H9 (cell line): ENCODE data around the gene LMTK3. TPM values are rescaled to one million over a fixed set of nuclear protein-coding genes. Genes with fewer than 3 reads are reported as not detected.

ENCODE experiments used
- DNase-seq: peaks from one replicate; pipeline ENCODE4 v3.0.0-alpha.2; 2017
- H2AFZ ChIP-seq: one replicate; pipeline ENCODE4 v1.6.1; 2013; ENCODE audit warnings: mild to moderate bottlenecking, low read length, control low read depth, moderate library complexity
- H2AK5ac ChIP-seq: 2 replicates; pipeline ENCODE4 v1.6.1; 2013; ENCODE audit warnings: low read length, control low read depth, mixed read lengths; ENCODE audit not compliant: insufficient read length
- H2BK120ac ChIP-seq: one replicate; pipeline ENCODE4 v1.6.1; 2013; ENCODE audit warnings: low read depth, mild to moderate bottlenecking, low read length, control low read depth, inconsistent platforms; ENCODE audit not compliant: poor library complexity, severe bottlenecking
- H2BK12ac ChIP-seq: 2 replicates; pipeline ENCODE4 v1.6.1; 2013; ENCODE audit warnings: low read length, control low read depth, mixed read lengths, low read depth; ENCODE audit not compliant: insufficient read length
- H2BK15ac ChIP-seq: 2 replicates; pipeline ENCODE4 v1.6.1; 2013; ENCODE audit warnings: low read depth, low read length, control low read depth
- H2BK20ac ChIP-seq: one replicate; pipeline ENCODE4 v1.6.1; 2013; ENCODE audit warnings: low read depth, mild to moderate bottlenecking, low read length, control low read depth, inconsistent platforms; ENCODE audit not compliant: poor library complexity, severe bottlenecking
- H2BK5ac ChIP-seq: 2 replicates; pipeline ENCODE4 v1.6.1; 2013; ENCODE audit warnings: low read length, control low read depth, mixed read lengths; ENCODE audit not compliant: insufficient read length
- H3K14ac ChIP-seq: 2 replicates; pipeline ENCODE4 v1.6.1; 2013; ENCODE audit warnings: low read length, control low read depth; ENCODE audit not compliant: insufficient read depth
- H3K18ac ChIP-seq: 2 replicates; pipeline ENCODE4 v1.6.1; 2013; ENCODE audit warnings: low read depth, mild to moderate bottlenecking, mixed read lengths, low read length, control low read depth; ENCODE audit not compliant: insufficient read length
- H3K23ac ChIP-seq: 2 replicates; pipeline ENCODE4 v1.6.1; 2013; ENCODE audit warnings: low read length, control low read depth, mixed read lengths, low read depth; ENCODE audit not compliant: insufficient read length
- H3K23me2 ChIP-seq: 2 replicates; pipeline ENCODE4 v1.6.1; 2013; ENCODE audit warnings: low read depth, mild to moderate bottlenecking, mixed read lengths, low read length, control low read depth; ENCODE audit not compliant: insufficient read length, poor library complexity, severe bottlenecking
- H3K27ac ChIP-seq: 2 replicates; pipeline ENCODE4 v1.5.1; 2013; ENCODE audit warnings: low read length, control low read depth, mixed read lengths, low read depth; ENCODE audit not compliant: insufficient read length
- H3K27me3 ChIP-seq: 2 replicates; pipeline ENCODE4 v1.6.1; 2013; ENCODE audit warnings: low read length, control low read depth, inconsistent platforms; ENCODE audit not compliant: insufficient read depth
- H3K4ac ChIP-seq: 2 replicates; pipeline ENCODE4 v1.6.1; 2013; ENCODE audit warnings: low read depth, mild to moderate bottlenecking, control low read depth, inconsistent platforms, low read length, moderate library complexity
- H3K4me1 ChIP-seq: 2 replicates; pipeline ENCODE4 v1.6.1; 2013; ENCODE audit warnings: low read length, control low read depth, inconsistent platforms; ENCODE audit not compliant: insufficient read depth
- H3K4me2 ChIP-seq: 2 replicates; pipeline ENCODE4 v1.6.1; 2013; ENCODE audit warnings: low read length, control low read depth, mixed read lengths; ENCODE audit not compliant: insufficient read length, insufficient read depth
- H3K56ac ChIP-seq: 2 replicates; pipeline ENCODE4 v1.6.1; 2013; ENCODE audit warnings: low read depth, mild to moderate bottlenecking, mixed read lengths, low read length, control low read depth; ENCODE audit not compliant: insufficient read length
- H3K79me1 ChIP-seq: 2 replicates; pipeline ENCODE4 v1.6.1; 2013; ENCODE audit warnings: low read depth, mild to moderate bottlenecking, moderate library complexity, low read length, control low read depth, inconsistent platforms; ENCODE audit not compliant: insufficient read depth, poor library complexity, severe bottlenecking
- H3K79me2 ChIP-seq: 2 replicates; pipeline ENCODE4 v1.6.1; 2013; ENCODE audit warnings: low read length, control low read depth, inconsistent platforms; ENCODE audit not compliant: insufficient read depth
- H3K9ac ChIP-seq: 2 replicates; pipeline ENCODE4 v1.6.1; 2013; ENCODE audit warnings: low read length, control low read depth, mixed read lengths; ENCODE audit not compliant: insufficient read length; ENCODE audit errors: extremely low read depth
- H3K9me3 ChIP-seq: one replicate; pipeline ENCODE4 v1.6.1; 2013; ENCODE audit warnings: low read depth, low read length, inconsistent platforms; ENCODE audit not compliant: control insufficient read depth
- H3T11ph ChIP-seq: one replicate; pipeline ENCODE4 v1.6.1; 2013; ENCODE audit warnings: mild to moderate bottlenecking, low read length, control low read depth, inconsistent platforms
- H4K20me1 ChIP-seq: one replicate; pipeline ENCODE4 v1.6.1; 2013; ENCODE audit not compliant: control insufficient read depth, insufficient read length, insufficient read depth
- H4K5ac ChIP-seq: 2 replicates; pipeline ENCODE4 v1.6.1; 2013; ENCODE audit warnings: low read depth, mild to moderate bottlenecking, mixed read lengths, low read length, control low read depth; ENCODE audit not compliant: insufficient read length
- H4K8ac ChIP-seq: replicated peaks from 2 replicates; pipeline ENCODE4 v1.6.1; 2013; ENCODE audit warnings: low read length, control low read depth, mixed read lengths, low read depth; ENCODE audit not compliant: insufficient read length
- H4K91ac ChIP-seq: 2 replicates; pipeline ENCODE4 v1.6.1; 2013; ENCODE audit warnings: low read depth, mild to moderate bottlenecking, moderate library complexity, mixed read lengths, low read length, control low read depth; ENCODE audit not compliant: insufficient read length
- H3K27ac Mint-ChIP-seq, 3 experiments: 2 replicates in 2 of 3; 3 replicates in 1 of 3; pipeline ENCODE4 v1.8.0; 2020 to 2021; ENCODE audit warnings: mixed read lengths in 3 of 3, mild to moderate bottlenecking in 1 of 3, moderate library complexity in 1 of 3
- H3K27me3 Mint-ChIP-seq: 2 replicates; pipeline ENCODE4 v1.8.0; 2021; ENCODE audit warnings: low read depth, mild to moderate bottlenecking, moderate library complexity, mixed read lengths
- H3K36me3 Mint-ChIP-seq, 3 experiments: 2 replicates in 2 of 3; 3 replicates in 1 of 3; pipeline ENCODE4 v1.8.0; 2020 to 2021; ENCODE audit warnings: low read depth in 3 of 3, mixed read lengths in 3 of 3; ENCODE audit not compliant: insufficient read depth in 1 of 3
- H3K4me1 Mint-ChIP-seq, 2 experiments: 2 replicates each; pipeline ENCODE4 v1.8.0; 2020; ENCODE audit warnings: mixed read lengths in 2 of 2
- H3K4me3 Mint-ChIP-seq, 2 experiments: 2 replicates in 1 of 2; 3 replicates in 1 of 2; pipeline ENCODE4 v1.8.0; 2020 to 2021; ENCODE audit warnings: mild to moderate bottlenecking in 2 of 2, mixed read lengths in 2 of 2, moderate library complexity in 1 of 2
- H3K9me3 Mint-ChIP-seq, 2 experiments: 2 replicates in 1 of 2; 3 replicates in 1 of 2; pipeline ENCODE4 v1.8.0; 2020; ENCODE audit warnings: mild to moderate bottlenecking in 2 of 2, mixed read lengths in 2 of 2, moderate library complexity in 1 of 2
- WGBS: extraction: QIAGEN DNeasy Blood & Tissue Kit; methylation state at CpG from one replicate; pipeline ENCODE4 v1.1.7; 2013; ENCODE audit warnings: missing lambda C conversion rate, low lambda C conversion rate, mixed read lengths; ENCODE audit not compliant: insufficient read length; ENCODE audit errors: extremely low coverage; 5-methylcytosine and 5-hydroxymethylcytosine counted together
- total RNA-seq: library from RNA; stranded (reverse); gene quantifications from 2 replicates; pipeline ENCODE4 v1.2.1, GENCODE V29; 2021
- TF ChIP-seq, protein P1 (sequence below): fragments of 200-600 bp; sonication (generic); conservative IDR thresholded peaks from 3 replicates; pipeline ENCODE4 v1.8.0; 2021; ENCODE audit warnings: antibody characterized with exemption, mild to moderate bottlenecking

Gene LMTK3
- total RNA-seq, 1 experiment from 2014 or later: 14.4 TPM

DNA sequence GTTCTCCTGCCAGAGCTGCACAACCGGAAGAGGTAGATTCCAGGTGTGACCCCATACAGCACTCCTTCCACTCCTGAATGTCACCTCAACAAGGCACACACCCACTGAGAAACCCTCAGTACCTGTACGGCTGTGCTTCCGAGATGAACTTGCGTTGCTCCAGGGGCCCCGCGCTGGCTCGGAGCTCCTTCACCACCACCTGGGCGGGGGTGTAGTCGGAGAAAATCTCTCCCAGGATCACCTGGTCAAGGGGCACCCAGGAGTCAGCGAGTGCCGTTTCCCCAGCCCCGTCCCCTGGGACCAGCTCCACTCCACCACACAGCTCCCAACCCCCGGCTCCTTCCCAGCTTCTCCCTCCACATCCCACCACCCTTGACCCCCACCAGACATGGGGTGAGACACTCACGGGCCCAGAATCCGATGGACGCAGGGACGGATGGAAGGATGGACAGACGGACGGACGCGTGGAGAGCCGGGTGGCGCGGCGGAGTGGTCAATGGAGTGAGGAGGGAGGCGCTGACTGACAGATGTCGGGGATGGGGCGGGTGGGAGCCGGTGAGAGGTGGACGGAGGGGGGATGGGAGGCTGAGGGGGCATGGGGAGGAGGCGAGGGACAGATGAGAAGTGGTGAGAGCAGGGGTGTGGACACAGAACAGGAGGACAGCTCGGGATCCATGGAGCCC lies 2.8 kb downstream of the LMTK3 start:
- Histone ChIP-seq H3K79me2 (no peaks in the 10 kb centered on the region), H3K14ac (no peak overlapping the region), H3K4me2 (no peak overlapping the region), H4K8ac (no peak overlapping the region), H3K23ac (no peak overlapping the region), H2BK120ac (no peak overlapping the region), H3K4ac (no peak overlapping the region), H3K27me3 (peaks cover 2% of the 10 kb centered on the region; the same call in 1 of the 2 replicates), H3K4me1 (no peaks in the 10 kb centered on the region), H2BK20ac (no peak overlapping the region), H2AFZ (no peak overlapping the region), H3K23me2 (peaks cover 12% of the 10 kb centered on the region), H3K9me3 (no peaks in the 10 kb centered on the region), H4K91ac (no peak overlapping the region), H2BK15ac (no peak overlapping the region), H3K18ac (no peak overlapping the region), H4K20me1 (no peaks in the 10 kb centered on the region), H2AK5ac (no peak overlapping the region), H3K9ac (no peak overlapping the region), H3T11ph (no peak overlapping the region), H3K79me1 (no peaks in the 10 kb centered on the region), H3K27ac (no peak overlapping the region), H3K56ac (no peak overlapping the region), H2BK5ac (no peak overlapping the region), H2BK12ac (no peak overlapping the region), H4K5ac (no peak overlapping the region)
- WGBS: no CpG with 5 or more reads among the region's 32 CpGs
- Mint-ChIP-seq H3K36me3 (0 out of 7 replicates have a peak, but pooled peaks cover 0 to 5% (median 0%) of the 10 kb centered on the region in 3 experiments), H3K4me3 (no peak overlapping the region; a peak in 1 of 5 replicates), H3K9me3 (no peaks in the 10 kb centered on the region), H3K4me1 (peaks cover 13 to 14% of the 10 kb centered on the region in 2 experiments), H3K27me3 (peaks cover 6% of the 10 kb centered on the region), H3K27ac (no peak overlapping the region)
- no peak for DNase-seq
- TF ChIP-seq, protein P1, sequence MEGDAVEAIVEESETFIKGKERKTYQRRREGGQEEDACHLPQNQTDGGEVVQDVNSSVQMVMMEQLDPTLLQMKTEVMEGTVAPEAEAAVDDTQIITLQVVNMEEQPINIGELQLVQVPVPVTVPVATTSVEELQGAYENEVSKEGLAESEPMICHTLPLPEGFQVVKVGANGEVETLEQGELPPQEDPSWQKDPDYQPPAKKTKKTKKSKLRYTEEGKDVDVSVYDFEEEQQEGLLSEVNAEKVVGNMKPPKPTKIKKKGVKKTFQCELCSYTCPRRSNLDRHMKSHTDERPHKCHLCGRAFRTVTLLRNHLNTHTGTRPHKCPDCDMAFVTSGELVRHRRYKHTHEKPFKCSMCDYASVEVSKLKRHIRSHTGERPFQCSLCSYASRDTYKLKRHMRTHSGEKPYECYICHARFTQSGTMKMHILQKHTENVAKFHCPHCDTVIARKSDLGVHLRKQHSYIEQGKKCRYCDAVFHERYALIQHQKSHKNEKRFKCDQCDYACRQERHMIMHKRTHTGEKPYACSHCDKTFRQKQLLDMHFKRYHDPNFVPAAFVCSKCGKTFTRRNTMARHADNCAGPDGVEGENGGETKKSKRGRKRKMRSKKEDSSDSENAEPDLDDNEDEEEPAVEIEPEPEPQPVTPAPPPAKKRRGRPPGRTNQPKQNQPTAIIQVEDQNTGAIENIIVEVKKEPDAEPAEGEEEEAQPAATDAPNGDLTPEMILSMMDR: no peak
